ENCODE results near the gene CDH7. TPM values are rescaled to one million over a fixed set of nuclear protein-coding genes. Genes with fewer than 3 reads are reported as not detected.
A peak's percentile ranks its signal among the peaks of the same experiment; 100 is the strongest.

The CDH7 gene
- total RNA-seq, 2 donors from 2014 or later, result not detected

DNA sequence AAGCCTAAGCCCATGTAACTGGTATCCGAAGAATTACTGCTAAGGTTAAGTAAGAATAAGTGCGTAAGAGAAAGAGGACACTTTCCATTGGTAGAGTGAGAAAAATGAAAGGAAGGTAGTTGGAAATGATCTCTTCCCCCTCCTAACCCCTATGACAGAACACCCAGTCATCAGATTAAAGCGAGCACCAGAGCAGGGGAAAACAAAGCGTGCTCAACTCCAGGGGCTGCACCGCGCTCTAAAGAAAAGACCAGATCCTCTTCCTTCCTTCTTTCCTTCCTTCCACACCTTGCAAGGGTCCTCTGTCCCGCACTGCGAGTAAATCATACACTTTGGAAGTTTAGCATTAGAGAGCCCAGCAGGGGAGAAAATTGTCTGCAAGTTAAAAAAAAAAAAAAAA, 971 bp upstream of the CDH7 start:
- no peak overlapping the region for H3K27ac ChIP-seq
- peaks cover 0 to 9% of the 10 kb centered on the region in 2 donors for H3K4me1 ChIP-seq
- H3K27me3 ChIP-seq, result no peaks in the 10 kb centered on the region
- H3K36me3 ChIP-seq, result no peaks in the 10 kb centered on the region
- TF ChIP-seq CTCF (IDR thresholded peaks at IDR 0.05), result no peak
- no peaks in the 10 kb centered on the region for H3K9me3 ChIP-seq
- no peak overlapping the region for H3K4me3 ChIP-seq
- DNase-seq (ENCODE audit: low spot score), result no peak

- TF ChIP-seq CTCF (IDR thresholded peaks at IDR 0.05), result no peak
- DNase-seq (ENCODE audit: low spot score), result no peak
- Histone ChIP-seq H3K4me1 (peaks cover 0 to 9% of the 10 kb centered on the region in 2 donors), H3K36me3 (no peaks in the 10 kb centered on the region), H3K27me3 (no peaks in the 10 kb centered on the region), H3K27ac (no peak overlapping the region), H3K9me3 (no peaks in the 10 kb centered on the region), H3K4me3 (peak overlapping the region in 1 of 2 donors; percentile 47)
Measured at GRCh38 chr18:65751155-65752085, 608 bp downstream of the CDH7 start.

GRCh38 chr18:65752625-65753325, 2.0 kb downstream of the CDH7 start:
- no peak overlapping the region for H3K27ac ChIP-seq
- H3K4me1 ChIP-seq, result peaks cover 0 to 9% of the 10 kb centered on the region in 2 donors
- TF ChIP-seq CTCF (IDR thresholded peaks at IDR 0.05), result no peak

GRCh38 chr18:65753520-65753919, 2.7 kb downstream of the CDH7 start:
- Histone ChIP-seq H3K9me3 (no peaks in the 10 kb centered on the region), H3K27me3 (no peaks in the 10 kb centered on the region), H3K36me3 (no peaks in the 10 kb centered on the region), H3K4me1 (peaks cover 0 to 9% of the 10 kb centered on the region in 2 donors), H3K4me3 (no peak overlapping the region), H3K27ac (no peak overlapping the region)
- peak in 1 of 2 donors; percentile 31 for TF ChIP-seq CTCF (IDR thresholded peaks at IDR 0.05)
- no peak for DNase-seq (ENCODE audit: low spot score)

More at GRCh38 chr18:65752625-65753325, 2.0 kb downstream of the CDH7 start:
- no peak overlapping the region for H3K4me3 ChIP-seq
- no peaks in the 10 kb centered on the region for H3K9me3 ChIP-seq
- no peaks in the 10 kb centered on the region for H3K27me3 ChIP-seq
- no peak for DNase-seq (ENCODE audit: low spot score)
- H3K36me3 ChIP-seq, result no peaks in the 10 kb centered on the region

DNA sequence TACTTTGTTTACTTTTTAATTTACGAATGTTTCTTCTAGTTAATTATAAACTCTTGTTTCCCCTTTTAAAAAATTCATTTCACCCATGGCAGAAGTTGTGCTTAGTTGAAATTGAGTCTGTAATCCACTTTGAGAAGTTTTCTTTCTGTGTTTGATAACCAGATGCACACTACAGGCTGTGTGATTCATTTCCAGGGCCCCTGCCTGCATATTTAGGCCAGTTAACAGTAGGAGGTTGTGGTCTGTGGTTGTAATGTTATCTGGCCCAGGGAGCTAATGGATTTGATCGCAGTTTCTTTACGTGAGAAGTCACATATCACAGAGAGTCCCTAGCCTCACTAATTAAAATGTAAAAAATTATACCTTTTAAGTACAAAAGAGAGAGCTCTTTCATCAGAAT, 3.3 kb downstream of the CDH7 start:
- Histone ChIP-seq H3K4me1 (peaks cover 0 to 9% of the 10 kb centered on the region in 2 donors), H3K27ac (no peak overlapping the region), H3K4me3 (no peak overlapping the region), H3K27me3 (no peaks in the 10 kb centered on the region), H3K9me3 (no peaks in the 10 kb centered on the region), H3K36me3 (no peaks in the 10 kb centered on the region)
- no peak for DNase-seq (ENCODE audit: low spot score)
- TF ChIP-seq CTCF (IDR thresholded peaks at IDR 0.05), result no peak

Data from right atrium auricular region (tissue), 2 donors.